Right lobe of liver (tissue), 4 donors: Measurements from ENCODE around the gene PGAP1.

Experiments used
- CTCF ChIP-seq, 4 donors: fragments of 200-600 bp in 3 of 4; fragments of 450-650 bp in 1 of 4; IDR thresholded peaks; one replicate each; pipeline versions ENCODE4 v1.5.1 to v1.8.0; 2016 to 2022; ENCODE audit warnings: antibody characterized with exemption in 4 of 4, mild to moderate bottlenecking in 2 of 4
- POLR2A ChIP-seq: fragments of 450-650 bp; IDR thresholded peaks from one replicate; pipeline ENCODE4 v1.6.1; 2017; ENCODE audit warnings: antibody characterized with exemption, mild to moderate bottlenecking
- donor health status: DM: no; HTN: no; CAD: no.
- donor health status: DM: no; HTN: no; CAD: no.
- donor health status: DM: no; HTN: yes; CAD: no.

DNA sequence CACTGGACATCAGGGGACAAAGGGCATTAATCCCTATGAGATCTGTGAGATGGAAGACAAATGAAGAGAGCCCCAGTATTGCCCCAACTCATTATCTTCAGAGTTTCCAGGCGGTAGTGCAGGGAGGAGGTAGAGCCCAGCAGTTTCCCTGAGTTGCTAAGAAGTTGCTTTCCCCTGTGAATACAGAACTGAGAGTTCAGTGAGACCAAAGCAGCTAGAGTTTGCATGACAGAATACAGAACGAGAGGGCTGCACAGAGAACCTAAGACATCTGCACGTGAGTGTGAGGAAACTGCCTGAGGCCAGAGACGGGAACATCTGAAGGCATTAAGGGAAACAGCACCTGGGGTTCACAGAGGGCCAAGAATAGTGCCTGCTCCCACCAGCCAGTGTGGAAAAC lies 18.1 kb upstream of the PGAP1 start:
- no peak for TF ChIP-seq POLR2A
- TF ChIP-seq CTCF (IDR thresholded peaks at IDR 0.05) = no peak
